CD4-positive, alpha-beta T cell treated with Interleukin-4 for 1 hour (primary cell): ENCODE measurements around the gene SELENON.

Experiments
- DNase-seq, 2 donors: peaks; one replicate each; pipeline ENCODE4 v3.0.0-alpha.2; 2020 to 2022

Gene SELENON, protein sequence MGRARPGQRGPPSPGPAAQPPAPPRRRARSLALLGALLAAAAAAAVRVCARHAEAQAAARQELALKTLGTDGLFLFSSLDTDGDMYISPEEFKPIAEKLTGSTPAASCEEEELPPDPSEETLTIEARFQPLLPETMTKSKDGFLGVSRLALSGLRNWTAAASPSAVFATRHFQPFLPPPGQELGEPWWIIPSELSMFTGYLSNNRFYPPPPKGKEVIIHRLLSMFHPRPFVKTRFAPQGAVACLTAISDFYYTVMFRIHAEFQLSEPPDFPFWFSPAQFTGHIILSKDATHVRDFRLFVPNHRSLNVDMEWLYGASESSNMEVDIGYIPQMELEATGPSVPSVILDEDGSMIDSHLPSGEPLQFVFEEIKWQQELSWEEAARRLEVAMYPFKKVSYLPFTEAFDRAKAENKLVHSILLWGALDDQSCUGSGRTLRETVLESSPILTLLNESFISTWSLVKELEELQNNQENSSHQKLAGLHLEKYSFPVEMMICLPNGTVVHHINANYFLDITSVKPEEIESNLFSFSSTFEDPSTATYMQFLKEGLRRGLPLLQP

DNA sequence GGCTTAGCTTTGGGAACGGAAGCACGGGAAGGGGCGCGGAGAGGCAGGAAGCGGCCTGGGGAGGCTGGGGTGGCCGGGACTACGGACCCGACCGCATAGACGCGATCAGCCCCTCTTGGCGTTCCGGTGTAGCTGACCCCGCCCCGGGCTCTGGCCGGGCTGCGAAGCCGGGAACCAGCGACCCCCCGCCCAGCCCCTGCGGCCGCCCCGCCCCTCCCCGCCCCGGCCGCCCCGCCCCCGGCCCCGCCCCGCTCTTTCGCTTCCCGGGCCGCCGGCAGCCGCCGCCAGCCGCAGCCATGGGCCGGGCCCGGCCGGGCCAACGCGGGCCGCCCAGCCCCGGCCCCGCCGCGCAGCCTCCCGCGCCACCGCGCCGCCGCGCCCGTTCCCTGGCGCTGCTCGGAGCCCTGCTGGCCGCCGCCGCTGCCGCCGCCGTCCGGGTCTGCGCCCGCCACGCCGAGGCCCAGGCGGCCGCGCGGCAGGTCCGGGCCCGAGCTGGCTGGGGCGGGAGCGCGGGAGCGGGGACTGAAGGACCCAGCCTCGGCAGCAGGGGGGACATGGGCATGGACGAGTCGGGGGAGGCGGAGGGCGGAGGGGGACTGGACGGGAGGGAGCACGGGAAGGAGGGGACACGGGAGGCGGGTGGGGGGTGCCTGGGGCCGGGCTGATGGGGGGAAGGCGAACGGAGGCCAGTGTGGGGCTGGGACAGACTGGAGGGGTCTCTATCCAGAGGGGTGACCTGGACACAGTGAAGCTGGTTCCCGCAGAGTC, at the start of gene SELENON:
Gene SELENON (plus strand): TSS at position 259 of the 768 bp plus-strand sequence. CDS start 38 bp downstream, at position 297.
- peak in 1 of 2 donors; percentile 44 for DNase-seq

DNA sequence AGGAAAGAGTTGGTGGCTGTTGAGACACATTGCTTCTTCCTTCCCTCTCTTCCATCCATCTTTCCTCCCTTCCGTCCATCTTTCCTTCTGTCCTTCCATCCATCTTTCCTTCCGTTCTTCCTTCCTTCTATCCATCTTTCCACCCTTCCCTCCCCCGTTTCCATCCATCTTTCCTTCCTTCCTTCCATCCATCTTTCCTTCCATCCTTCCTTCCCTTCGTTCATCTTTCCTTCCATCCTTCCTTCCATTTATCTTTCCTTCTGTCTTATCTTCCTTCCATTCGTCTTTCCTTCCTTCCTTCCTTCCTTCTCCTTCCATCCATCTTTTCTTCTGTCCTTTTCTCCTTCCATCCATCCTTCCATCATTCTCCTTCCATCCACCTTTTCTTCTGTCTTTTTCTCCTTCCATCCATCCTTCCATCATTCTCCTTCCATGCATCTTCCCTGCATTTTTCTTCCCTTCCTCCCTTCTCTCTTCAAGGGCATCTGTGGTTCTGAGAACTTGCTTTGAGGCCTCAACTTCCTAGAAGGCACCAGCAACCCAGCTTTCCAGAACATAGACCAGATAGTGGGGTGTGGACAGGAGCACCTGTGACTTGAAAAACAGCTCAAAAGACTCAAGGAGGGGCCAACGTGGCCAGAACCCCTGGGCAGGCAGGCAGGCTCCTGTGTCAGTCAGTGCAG, 48.9 kb upstream of the SELENON start:
- DNase-seq: no peak

DNA sequence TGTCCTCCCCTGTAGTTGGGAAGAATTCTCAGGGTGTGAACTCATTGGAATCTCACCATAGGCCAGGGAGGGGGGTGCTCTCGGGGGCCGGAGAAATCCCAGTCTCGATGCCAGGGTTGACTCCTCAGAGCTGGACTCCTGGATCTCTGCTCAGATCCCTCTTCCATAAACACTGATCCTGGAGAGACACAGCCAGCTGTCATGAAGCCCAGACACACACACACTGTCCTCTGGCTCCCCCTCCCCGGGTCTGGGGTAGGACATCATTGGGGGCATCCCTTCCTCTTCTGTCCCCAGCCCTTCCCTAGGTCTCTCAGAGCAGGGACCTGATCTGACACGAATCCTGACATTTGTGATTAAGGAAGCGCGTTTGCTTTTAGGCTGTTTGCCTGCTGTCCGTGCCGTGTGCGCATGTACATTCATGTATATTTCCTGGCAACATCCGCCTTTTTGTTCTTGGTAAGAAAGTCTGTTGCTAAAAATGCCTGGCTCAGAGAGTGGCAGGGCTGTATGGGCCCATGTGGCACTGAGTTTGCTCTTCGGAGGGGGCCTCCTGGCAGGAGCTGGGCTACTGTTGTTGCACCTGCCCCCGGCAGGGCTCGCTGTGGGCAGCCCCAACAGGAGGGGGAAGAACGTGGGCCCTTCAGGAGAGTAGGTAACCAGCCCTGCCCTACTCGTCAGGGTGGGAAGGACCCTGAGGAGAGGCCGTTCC, 45.4 kb upstream of the SELENON start:
- peak in 1 of 2 donors; percentile 17 for DNase-seq

DNA sequence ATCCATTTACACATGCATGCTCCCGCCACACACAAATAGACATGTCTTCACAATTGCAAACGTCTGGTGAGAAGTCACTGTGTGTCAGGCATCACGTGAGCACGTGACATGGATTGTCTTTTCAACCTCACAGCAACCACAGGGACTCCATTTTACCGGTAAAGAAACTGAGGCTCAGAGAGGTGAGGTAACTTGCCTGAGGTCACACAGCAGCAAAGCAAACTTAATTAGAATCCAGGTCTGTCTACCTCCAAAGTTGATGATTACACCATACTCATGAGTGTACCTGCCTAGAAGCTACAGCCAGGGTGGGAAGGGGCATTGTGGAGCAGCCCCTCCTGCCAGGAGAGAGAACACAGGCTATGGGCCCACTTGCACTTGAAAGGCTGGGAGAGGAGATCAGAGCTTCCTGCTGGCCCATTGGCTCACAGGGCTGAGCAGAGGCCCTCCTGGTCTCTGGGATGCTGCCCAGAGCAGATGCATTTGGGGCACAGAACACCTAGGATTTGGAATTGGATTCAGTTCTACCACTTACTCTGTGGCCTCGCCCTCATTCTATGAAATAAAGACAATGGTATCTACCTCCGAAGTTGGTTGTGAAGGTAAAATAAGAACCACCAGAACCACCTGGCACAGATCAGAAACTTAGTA, 44.4 kb upstream of the SELENON start:
- no peak for DNase-seq

DNA sequence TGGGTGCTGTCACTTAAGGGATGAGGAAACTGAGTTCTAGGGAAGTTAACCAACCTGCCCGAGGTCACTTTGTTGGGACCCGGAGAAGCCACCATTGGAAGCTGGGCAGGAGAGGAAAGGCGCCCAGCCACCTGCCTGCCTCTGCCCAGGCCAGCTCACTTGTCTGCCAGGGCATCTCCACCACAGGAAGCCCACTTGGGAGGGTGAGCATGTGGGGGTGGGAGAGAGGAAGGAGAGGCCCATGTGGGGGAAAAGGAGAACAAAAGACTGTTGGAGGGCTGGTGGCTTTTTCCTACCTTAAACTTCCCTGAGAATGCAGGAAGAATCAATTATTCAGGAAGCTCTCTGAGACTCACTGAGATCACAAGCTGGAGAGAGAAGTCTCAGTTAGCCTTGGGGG, 43.8 kb upstream of the SELENON start:
- DNase-seq: no peak

DNA sequence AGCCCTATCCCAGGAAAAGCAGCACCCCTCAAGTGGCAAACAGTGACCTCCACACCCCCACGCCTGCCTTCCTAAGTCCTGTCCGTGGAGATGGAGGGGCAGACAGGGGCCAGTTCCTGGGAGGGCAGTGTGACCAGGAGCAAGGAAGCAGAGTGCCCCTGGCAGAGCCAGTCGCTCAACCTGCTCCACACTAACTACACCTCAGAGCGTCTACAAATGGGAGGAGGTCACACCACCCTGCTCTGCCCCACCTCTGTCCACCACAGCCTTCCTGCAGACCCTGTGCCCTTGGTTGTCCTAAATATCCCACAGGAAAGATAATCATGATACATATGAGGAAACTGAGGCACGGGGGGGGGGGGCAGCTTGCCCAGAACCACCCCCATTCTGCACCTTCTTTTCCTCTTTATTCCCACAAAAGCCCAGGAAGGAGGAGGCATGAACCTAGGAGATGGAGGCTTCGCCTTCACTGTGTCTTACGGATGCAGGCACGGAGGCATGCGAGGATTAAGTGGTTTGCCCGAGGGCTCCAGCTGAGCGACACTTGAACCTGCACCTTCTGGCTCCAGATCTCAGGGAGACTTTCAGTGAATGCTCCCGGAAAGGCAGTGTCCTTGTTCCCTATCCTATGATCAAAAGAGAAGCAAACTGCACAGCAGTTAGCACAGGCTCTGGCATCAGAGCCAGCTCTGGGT, 42.7 kb upstream of the SELENON start:
- no peak for DNase-seq

DNA sequence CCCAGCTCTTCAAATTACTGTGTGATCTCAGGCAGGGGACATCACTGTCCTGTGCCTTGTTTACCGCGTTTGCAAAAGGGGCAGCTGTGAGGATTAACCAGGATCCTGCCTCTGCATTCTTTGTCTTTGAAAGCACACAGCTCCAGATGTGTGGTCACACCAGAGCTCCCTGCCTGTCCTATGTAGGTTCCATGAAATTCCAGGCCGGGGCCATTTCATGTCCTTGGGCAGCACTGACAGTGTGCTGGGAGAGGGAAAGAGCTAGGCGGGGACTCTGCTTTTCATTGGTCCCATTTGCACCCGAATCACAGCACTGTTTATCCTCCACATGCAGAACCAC, 42.2 kb upstream of the SELENON start:
- no peak for DNase-seq

DNA sequence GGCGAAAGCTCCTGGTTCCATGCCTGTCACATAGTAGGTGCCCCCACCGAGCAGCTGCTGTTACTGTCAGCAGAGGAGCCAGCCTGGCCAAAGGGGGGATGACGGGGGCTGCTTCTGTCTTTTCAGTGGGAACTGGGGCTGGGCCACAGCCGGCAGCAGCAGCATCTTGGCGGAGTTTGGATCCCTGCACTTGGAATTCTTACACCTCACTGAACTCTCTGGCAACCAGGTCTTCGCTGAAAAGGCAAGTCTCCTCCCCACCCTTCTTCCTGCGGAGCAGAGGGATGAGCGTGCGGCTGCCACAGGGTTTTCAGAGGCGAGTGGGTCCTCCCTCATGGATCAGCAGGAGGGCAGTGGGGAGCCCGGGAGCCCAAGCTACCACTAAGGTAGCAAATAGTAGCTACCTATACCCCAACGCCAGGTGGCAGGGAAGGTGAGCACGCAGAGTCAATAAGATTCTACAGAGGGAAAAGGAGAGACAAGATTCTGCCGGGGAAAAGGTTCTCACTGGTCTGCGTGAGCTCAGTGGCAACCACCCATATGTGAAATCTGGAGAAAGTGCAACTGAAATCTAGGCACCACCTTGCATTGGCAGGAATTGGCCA, 41.4 kb upstream of the SELENON start:
- no peak for DNase-seq

DNA sequence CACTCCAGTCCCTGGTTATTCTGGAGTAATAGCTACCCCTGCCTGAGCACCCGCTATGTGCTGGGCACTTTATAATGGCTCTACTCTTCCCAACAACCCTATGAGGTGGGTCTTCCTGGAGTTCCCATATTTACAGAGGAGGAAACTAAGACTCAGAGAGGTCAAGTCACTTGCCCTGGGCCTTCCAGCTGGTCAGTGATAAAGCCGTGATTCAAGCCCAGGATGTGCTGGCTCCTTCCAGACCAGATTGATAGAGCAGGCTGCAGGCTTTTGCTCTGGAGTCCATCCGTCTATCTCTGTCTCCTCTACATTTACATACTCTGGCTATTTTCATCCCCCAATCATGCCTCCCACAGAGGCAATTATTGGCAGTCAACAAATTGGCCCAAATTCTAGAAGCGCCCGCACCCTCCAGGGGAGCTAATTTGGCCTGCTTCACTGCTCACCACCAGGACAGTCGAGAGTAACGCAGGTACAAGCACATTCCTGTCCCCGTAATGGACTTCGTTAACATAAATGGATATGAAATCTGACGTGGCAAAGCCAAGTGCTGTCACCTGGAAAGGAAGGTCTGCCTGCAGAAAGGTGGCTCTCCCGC, 39.8 kb upstream of the SELENON start:
- DNase-seq: no peak

DNA sequence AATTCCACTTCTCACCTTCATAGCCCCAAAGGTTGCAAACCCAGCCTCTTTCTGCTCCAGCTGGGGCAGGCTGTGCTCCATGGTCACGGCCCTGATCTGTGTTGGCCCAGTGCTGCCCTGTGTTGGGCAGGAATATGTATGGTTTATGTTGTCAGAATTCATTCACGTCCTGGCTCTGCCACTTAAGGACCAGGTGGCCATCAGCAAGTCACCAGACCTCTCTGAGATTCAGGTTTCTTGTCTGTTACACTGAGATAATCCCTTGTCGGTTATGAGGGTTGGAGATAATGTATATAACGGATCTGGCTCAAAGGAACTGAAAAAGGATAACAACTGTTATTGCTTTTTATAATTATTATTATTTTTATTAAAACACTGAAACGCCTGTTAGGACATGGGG, 39.1 kb upstream of the SELENON start:
- no peak for DNase-seq

DNA sequence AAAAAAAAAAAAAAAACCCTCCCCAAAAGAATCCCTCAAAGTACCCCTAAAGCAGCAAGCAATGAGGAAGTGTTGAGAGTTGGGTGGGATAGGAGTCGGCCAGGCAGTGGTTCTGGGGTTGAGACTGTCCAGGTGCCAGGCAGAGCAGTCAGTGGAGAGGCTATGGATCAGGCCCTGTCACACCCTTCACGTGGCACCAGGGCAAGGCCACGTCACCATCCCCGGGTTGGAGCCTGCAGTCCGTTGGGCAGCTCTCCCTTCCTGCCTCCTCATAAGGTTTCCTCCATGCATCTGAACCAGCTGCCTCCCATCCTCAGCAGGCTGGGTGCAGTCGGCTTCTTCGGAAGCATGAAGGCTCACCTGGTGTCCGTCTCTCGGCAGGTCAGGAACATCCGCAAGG, 36.5 kb upstream of the SELENON start:
- no peak for DNase-seq

DNA sequence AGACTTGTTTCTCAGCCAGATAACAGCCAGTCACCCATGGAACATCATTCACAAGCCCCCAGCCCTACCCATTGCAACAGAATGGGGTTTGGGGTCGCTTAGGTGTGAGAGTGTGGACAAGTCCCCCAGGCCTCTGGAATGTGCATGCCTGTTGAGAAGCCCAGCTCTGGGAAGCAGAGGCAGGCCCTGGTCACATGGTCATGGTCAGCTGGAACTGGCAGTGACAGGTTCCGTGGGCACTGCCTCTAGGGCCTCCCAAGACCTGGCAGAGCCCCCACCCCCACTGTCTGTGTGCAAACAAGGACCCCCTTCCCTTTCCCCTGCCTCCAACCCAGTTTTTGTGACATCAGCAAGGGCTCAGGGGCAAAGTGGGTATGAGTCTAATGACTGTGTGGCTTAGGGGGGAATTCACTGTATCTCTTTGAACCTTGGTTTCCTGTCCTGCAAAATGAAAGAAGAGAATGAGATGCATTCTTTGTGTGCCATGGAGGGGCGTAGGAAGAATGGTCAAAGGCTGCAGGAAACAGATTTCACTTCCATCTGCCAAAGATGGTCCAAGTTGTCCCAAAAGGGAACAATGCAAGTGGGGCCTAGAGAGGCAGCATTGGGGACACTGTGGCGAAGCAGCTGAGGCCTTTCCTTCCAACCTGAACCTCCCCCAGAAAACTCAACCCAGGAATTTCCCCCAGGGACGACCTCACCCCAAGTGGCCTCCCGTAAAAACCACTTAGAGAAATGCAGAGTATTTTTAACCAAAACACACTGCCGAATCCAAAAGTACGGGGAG, 34.7 kb upstream of the SELENON start:
- no peak for DNase-seq

DNA sequence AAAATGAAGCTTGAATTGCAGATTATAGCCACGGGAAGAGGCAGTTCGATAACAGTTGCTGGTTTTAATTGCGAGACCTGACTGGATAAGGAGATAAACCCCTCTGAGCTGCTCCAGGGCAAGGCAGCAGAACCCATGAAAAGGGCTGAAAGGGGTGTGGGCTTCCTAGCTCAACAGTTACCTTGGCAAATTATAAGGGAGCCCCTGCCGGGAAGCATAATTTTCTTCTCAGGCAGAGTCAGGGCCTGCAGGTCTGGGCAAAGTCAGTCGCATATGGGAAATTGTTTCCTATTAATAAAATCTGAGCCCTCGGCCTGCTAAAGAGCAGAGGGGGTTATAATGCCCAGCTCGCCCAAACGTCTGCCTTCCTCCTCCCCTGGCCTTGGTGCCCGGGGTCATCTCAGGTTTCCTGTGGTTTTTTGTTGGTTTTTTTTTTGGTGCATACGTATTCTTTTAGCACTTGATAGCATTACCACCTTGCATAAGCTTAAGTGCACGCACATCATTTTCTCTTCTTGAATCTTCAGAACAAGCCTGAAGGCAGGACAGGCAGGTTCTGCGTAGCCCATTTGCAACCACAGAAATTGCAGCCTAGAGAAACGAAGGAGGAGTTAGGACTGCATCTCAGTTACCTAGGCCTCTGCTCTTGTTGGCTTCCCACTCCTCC, 33.9 kb upstream of the SELENON start:
- no peak for DNase-seq

DNA sequence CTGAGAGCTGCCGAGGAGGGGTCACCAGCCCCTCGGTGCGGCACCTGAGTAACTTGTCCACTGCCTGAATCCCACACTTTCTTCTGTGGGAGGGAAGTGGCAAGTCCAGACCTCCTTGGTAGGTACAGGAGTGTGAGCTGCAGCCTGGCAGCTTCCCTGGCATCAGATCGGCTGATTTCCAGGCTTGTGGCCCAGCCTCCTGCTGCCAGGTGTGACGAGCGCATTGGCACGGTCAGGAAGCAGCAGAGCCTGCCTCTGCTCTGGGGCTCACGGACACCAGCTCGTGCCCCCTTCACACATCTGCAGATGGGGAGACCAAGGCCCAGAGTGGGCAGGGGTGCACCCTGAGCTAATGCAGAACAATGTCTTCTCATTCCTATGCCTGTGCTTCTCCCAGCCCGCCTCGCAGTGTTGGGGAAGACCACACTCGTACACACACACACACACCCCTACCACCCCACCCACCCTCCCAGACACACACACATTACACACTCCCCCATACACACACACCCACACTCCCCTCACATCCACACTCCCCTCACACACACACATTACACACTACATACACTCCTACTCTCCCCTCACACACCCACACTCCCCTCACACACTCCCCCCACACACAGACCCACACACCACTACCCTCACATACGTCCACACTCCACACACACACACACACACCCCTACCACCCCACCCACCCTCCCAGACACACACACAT, 33.1 kb upstream of the SELENON start:
- no peak for DNase-seq

DNA sequence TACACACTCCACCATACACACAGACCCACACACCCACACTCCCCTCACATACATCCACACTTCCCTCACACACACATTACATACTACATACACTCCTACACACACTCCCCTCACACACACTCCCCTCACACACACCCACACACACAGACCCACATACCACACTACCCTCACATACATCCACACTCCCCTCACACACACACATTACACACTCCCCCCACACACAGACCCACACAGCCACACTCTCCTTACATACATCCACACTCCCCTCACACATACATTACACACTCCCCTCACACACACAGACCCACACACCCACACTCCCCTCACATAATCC, 32.6 kb upstream of the SELENON start:
- DNase-seq: no peak

DNA sequence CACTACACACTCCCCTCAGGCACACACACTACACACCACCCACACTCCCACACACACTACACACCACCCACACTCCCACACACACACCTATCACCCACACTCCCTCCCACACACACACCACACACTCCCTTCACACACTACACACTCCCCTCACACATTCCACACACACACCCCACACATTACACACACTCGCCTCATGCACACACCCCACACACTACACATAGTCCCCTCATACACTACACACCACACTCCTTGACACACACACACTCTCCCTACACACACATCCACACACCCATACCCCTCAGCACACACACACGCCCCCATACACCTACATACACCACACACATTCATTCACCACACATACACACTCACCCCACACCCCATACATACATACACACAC, 31.0 kb upstream of the SELENON start:
- DNase-seq: no peak

DNA sequence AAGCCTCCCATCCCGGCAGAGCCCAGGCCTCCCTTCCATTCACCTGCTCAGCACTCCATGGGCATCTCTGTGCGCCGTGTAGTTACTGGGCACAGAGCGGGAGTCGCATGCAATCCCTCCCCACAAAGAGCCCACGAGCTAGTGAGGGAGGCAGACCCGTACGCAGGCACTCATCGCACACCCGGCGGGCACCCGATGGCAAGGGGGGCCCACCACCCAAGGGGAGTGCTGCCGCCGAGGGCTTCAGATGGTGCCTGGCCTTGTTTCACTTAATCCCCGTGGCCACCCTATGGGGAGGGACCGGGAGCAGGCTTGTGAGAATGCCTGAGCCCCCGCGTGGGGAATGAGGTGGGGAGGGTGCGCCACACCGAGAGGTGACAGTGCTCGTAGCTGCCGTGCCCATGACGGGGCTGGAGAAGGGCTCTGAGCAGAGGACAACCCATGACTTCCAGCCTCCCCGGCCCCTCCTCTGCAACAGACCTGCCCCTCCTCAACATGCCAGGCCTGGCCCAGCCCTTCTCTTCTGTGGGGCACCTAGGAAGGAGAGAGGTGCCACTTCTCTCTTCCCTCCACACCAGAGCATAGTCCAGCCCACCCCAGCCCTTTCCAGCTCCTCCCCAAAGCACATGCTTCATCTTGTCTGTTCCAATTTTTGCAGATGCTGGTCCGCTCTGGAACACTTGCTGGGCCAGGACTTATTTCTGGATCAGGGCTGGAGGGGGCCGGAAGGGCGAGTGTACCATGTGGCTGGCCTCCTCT, 30.2 kb upstream of the SELENON start:
- DNase-seq: no peak
